HG03442 (cell line): ENCODE measurements around the gene GLYATL3.
A peak's percentile ranks its signal among the peaks of the same experiment; 100 is the strongest.

Experiments
- ATAC-seq: cut with Tn5 transposase; IDR thresholded peaks from one replicate; pipeline ENCODE4 v1.9.1; 2021; ENCODE audit warnings: mild to moderate bottlenecking, moderate library complexity; ENCODE audit not compliant: unreplicated experiment

Gene GLYATL3

DNA sequence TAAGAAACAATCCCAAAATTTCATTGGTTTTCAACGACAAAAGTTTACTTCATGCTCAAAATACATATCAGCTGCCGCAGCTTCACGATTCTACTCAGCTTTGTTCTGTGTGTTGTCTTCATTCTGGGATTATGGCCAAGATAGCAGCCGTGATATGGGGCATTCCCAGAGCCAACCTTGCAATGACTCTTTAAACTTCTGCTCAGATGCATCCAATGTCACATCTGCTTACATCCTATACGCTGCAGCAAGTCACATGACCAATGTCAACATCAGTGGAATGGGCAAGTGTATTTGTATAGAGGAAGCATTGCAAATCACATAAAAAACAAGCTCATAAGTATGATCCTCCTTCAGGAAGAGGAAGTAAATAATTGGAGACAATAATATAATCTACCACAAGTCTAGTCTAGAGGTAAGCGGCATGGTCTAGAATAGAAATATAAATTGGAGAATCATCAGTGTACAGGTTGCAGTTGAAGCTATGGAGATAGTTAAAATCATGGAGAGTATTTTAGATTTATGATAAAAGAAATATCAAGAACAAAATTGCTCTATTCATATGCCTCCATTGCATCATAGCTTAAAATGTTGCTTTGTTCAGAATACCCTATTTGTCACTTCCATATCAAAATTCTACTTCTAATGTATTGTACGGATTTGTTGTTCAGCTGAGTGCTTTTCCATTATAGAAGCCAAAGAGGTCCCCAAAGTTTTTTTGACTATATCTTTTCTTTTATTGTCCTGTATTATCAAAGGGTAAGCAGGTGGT, 43.5 kb downstream of the GLYATL3 start:
- ATAC-seq, result no peak

- no peak for ATAC-seq
Measured at GRCh38 chr6:49546331-49546730, 46.6 kb downstream of the GLYATL3 start.

GRCh38 chr6:49548613-49549304, 49.0 kb downstream of the GLYATL3 start:
- ATAC-seq, result no peak

DNA sequence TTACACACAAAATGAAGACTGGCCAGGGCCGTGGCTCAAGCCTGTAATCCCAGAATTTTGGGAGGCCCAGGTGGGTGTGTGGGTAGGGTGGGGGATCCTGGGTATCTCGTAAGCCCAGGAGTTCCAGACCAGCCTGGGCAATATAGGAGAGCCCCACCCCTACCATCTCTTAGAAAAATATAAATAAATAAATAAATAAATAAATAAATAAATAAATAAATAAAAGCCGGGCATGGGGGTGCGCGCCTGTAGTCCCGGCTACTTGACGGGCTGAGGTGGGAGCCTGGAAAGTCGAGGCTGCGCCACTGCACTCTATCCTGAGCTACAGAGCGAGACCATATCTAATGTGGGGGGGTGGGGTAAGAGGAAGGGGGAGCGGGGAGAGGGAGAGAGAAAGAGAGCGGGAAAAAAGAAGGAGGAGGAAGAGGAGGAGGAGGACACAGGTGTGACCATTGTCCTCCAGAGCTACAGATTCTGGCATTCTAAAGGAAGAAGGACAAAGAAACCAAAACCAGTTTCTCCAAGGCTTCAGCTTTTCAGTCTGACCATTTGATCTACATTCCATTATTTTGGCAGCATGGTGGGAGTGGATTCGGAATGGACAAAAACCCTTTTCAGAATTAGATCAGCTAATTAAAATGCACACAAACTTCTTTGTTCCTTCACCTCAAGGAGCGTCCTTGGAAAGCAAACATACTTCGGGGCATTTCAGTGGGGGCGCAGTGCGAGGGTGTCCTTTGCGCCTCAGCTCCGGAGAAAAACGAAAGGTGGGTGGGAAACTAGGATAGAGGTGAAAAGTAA, 50.2 kb downstream of the GLYATL3 start:
- ATAC-seq, result no peak

DNA sequence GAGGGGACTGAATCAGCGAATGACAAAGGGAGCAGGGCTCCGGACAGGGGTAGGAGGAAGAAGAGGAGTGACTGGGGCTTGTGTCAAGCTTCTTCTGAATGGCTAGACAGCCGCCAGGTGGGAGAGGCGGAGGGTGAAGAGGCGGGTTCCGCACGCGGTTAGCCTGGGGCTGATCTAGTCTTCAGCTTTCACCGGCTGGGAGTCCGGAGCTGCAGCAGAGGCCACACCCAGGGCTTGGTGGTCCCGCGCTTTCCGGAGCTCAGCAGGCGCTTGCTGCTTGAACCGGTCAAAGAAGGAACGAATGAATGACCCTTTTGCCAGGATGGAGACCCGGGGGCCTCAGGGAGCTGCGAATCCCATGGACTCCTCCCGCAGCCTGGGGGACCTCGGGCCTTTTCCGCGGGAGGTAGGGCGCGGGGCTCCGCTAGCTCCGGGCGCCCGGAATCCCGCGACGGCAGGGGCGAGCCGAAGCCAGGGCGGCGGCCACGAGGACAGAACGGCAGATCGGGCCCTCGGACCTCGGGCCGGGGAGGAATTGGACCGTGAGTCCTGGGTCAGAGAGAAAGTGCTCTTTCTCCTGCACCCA, 50.9 kb downstream of the GLYATL3 start, which contains the start of gene C6orf141:
Gene C6orf141, plus strand, starts transcription at position 177 of the 586 bp plus-strand sequence. Its CDS starts 125 bp downstream, at position 302.
- ATAC-seq, result peak; percentile 66

DNA sequence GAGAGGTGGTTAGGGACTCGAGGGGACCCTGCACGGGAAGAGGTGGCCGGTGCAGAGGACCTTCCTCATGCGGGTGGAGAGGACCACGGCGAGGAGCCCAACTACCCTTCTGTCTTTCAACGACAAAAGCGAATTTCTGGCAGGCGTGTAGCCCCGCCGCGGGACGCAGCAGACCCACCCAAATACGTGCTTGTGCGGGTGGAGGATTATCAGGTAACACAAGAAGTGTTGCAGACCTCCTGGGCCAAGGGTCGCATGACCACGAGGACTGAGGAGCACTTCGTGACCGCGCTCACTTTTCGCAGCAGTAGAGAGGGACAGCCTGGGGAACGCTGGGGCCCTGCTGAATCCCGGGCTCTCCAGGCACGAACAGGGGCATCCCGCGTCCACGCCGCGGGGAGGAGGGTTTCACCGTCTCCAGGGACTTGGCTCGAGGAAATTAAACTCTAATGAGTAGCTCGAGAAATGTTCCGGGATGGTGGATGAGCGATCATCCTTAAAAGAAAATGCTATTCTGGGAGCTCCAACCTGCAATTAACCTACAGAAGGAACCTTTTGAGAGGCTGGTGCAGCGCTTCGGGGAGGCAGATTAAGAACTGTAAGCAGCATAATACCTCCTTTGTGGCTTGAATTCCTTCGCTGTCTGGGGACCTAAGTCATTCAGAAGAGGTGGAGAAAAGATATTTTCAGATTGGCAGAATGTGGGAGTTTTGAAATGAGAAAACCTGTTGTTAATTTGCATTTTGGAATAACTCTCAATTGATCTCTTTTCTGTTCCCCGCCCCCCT, 51.5 kb downstream of the GLYATL3 start:
- peak; percentile 29 for ATAC-seq

DNA sequence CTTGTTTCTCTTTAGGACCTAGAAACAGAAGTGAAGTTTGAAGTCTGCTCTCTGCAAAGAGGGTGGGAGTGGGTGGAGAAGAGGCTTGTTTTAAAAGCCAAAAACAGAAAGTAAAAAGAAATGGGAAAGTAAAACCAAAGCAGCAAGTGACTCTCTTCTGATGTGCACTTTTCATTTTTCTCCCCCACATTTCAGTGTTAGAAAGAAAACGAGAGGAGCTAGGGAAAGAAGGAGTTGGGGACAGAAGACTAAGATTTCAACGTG, 52.1 kb downstream of the GLYATL3 start:
- peak; percentile 52 for ATAC-seq

GRCh38 chr6:49552596-49552995, 52.9 kb downstream of the GLYATL3 start:
- no peak for ATAC-seq

GRCh38 chr6:49553384-49553783, 53.7 kb downstream of the GLYATL3 start:
- no peak for ATAC-seq

DNA sequence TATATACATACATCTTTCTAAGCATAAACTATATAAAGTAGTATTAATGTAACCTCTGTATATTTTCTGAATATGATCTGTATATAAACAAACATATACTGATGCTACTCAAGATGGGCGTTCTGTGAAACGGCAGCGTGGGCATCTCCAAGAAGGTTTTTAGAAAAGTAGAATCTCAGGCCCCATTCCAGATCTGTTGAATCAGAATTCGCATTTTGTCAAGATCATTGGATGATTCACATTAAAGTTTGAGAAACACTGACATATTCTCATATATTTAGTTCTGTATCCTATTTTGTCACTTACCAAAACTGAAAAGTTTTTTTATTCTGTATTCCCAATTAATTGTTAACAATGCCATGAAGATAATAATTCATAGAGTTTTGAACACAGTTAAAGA, 56.2 kb downstream of the GLYATL3 start:
- no peak for ATAC-seq

DNA sequence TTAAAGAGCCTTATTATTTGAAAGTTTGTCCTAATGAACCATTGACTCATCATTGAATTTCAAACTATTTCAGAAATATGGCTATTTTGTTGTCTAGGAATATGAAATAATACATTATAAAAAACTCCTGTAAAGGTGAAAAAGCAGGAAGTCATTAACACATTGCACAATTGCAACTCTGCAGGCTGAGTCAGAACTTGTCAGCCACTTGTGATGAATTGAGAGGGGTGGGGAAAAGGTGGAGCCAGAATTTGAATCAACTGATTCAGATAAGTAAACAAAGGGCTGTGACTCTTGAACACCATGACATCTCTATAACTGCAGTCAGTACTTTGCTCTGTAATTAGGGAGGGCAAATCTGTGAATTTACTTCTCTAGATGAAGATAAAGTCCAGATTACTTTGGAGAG, 56.7 kb downstream of the GLYATL3 start:
- no peak for ATAC-seq

GRCh38 chr6:49557177-49557576, 57.5 kb downstream of the GLYATL3 start:
- no peak for ATAC-seq

DNA sequence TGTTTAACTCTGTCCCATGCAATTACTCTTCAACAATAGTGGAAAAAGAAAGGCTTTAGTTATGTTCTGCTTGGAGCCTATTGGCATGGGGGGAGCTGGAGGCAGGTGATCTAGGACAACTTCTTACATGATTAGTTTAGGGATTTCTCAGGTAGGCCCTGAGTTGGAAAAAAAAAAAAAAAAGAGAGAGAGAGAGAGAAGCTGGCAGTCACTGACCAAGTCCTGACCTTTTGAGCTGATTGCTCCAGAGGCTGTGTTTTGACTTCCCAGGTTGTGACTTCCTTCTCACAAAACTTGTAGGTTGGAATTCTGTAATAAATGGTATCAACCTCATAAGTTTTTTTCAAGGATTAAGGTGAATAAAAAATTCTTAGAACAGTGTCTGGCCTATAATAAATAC, 58.5 kb downstream of the GLYATL3 start:
- no peak for ATAC-seq

GRCh38 chr6:49563006-49563886, 63.5 kb downstream of the GLYATL3 start:
- ATAC-seq, result no peak

- no peak for ATAC-seq
Measured at GRCh38 chr6:49564552-49564951, 64.8 kb downstream of the GLYATL3 start.

- no peak for ATAC-seq
Measured at GRCh38 chr6:49565261-49565660, 65.5 kb downstream of the GLYATL3 start.

GRCh38 chr6:49565855-49566254, 66.1 kb downstream of the GLYATL3 start:
- no peak for ATAC-seq

DNA sequence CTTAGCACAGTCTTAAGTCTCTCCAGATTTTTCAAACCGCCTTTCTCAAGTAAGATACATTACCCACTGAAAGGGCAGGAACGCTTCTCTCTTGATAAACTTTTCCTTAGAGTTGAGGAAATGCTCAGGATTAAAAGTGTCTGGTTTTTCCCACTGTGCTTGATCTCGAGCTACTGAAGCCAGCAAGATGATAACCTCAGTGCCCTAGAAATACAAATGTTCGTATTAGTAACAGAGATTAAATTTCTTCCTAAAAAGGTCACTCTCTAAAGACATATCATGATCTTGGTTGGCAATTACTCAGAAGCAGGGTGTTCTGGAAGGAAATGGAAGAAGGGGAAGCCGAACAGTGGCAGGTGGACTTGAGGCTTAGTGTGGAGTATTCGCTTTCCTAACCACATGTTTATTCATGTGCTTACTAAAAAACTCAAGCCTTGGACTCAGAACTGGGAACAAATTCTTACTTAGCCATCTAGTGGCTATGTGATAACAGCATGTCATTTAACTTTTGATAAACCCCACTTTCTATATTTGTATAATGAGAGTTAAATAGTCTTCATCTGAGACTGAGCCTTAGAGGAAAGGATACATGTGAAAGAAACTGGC, 70.9 kb downstream of the GLYATL3 start:
- ATAC-seq, result no peak

- ATAC-seq, result no peak
Measured at GRCh38 chr6:49576618-49577017, 76.9 kb downstream of the GLYATL3 start.
